Ishikawa (cell line): ENCODE results near the gene ZNF30.

Experiments
- CEBPB ChIP-seq: IDR thresholded peaks from 2 replicates; pipeline ENCODE4 v1.6.1; 2012
- CREB1 ChIP-seq: IDR thresholded peaks from 2 replicates; pipeline ENCODE4 v1.6.1; 2012; ENCODE audit warnings: low read depth
- EP300 ChIP-seq: IDR thresholded peaks from 2 replicates; pipeline ENCODE4 v1.6.1; 2012; ENCODE audit warnings: borderline replicate concordance
- FOXM1 ChIP-seq: IDR thresholded peaks from 2 replicates; pipeline ENCODE4 v1.6.1; 2012; ENCODE audit warnings: low read depth, borderline replicate concordance
- RAD21 ChIP-seq: IDR thresholded peaks from 2 replicates; pipeline ENCODE4 v1.6.1; 2012; ENCODE audit warnings: low read depth
- TAF1 ChIP-seq: IDR thresholded peaks from 2 replicates; pipeline ENCODE4 v1.6.1; 2012; ENCODE audit warnings: low read depth, mild to moderate bottlenecking
- TCF12 ChIP-seq: IDR thresholded peaks from 2 replicates; pipeline ENCODE4 v1.6.1; 2012; ENCODE audit warnings: low read depth
- YY1 ChIP-seq: IDR thresholded peaks from 2 replicates; pipeline ENCODE4 v1.6.1; 2012; ENCODE audit warnings: low read depth
- TF ChIP-seq, protein P1 (sequence below): IDR thresholded peaks from 2 replicates; pipeline ENCODE4 v1.6.1; 2012; ENCODE audit warnings: low read depth, mild to moderate bottlenecking
- TF ChIP-seq, protein P2 (sequence below): IDR thresholded peaks from 2 replicates; pipeline ENCODE4 v1.6.1; 2012

GRCh38 chr19:34943861-34944573 lies 17.3 kb downstream of the ZNF30 start:
- no peak for TF ChIP-seq FOXM1
- no peak for TF ChIP-seq CEBPB
- no peak for TF ChIP-seq EP300
- TF ChIP-seq, protein P1, sequence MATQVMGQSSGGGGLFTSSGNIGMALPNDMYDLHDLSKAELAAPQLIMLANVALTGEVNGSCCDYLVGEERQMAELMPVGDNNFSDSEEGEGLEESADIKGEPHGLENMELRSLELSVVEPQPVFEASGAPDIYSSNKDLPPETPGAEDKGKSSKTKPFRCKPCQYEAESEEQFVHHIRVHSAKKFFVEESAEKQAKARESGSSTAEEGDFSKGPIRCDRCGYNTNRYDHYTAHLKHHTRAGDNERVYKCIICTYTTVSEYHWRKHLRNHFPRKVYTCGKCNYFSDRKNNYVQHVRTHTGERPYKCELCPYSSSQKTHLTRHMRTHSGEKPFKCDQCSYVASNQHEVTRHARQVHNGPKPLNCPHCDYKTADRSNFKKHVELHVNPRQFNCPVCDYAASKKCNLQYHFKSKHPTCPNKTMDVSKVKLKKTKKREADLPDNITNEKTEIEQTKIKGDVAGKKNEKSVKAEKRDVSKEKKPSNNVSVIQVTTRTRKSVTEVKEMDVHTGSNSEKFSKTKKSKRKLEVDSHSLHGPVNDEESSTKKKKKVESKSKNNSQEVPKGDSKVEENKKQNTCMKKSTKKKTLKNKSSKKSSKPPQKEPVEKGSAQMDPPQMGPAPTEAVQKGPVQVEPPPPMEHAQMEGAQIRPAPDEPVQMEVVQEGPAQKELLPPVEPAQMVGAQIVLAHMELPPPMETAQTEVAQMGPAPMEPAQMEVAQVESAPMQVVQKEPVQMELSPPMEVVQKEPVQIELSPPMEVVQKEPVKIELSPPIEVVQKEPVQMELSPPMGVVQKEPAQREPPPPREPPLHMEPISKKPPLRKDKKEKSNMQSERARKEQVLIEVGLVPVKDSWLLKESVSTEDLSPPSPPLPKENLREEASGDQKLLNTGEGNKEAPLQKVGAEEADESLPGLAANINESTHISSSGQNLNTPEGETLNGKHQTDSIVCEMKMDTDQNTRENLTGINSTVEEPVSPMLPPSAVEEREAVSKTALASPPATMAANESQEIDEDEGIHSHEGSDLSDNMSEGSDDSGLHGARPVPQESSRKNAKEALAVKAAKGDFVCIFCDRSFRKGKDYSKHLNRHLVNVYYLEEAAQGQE: no peak
- TF ChIP-seq RAD21: no peak
- no peak for TF ChIP-seq YY1
- no peak for TF ChIP-seq TAF1
- TF ChIP-seq CREB1: no peak
- TF ChIP-seq, protein P2, sequence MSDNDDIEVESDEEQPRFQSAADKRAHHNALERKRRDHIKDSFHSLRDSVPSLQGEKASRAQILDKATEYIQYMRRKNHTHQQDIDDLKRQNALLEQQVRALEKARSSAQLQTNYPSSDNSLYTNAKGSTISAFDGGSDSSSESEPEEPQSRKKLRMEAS: no peak
- TF ChIP-seq TCF12: no peak
